Measurements from ENCODE around the gene C11orf24. TPM values are rescaled to one million over a fixed set of nuclear protein-coding genes. Genes with fewer than 3 reads are reported as not detected.

C11orf24 gene
- total and polyA plus RNA-seq, 2 of the 8 experiments (the other 6 are each of a cell fraction or from before 2014, with no cell fraction given) = 45.4 to 51.7 TPM

- no peak for TF ChIP-seq MAX (IDR thresholded peaks at IDR 0.05)
- TF ChIP-seq GABPA (IDR thresholded peaks at IDR 0.05; ENCODE audit: borderline replicate concordance, insufficient read depth, low read length) = no peak
- no peak for TF ChIP-seq CHD1 (IDR thresholded peaks at IDR 0.05; ENCODE audit: low read depth, low read length)
- no peak for TF ChIP-seq POLR2AphosphoS5 (IDR thresholded peaks at IDR 0.05; ENCODE audit: low read depth, low read length)
- no peak for TF ChIP-seq CBX5 (IDR thresholded peaks at IDR 0.05; ENCODE audit: low read depth, low read length)
- no peak for TF ChIP-seq ATF2 (IDR thresholded peaks at IDR 0.05; ENCODE audit: low read length)
- no peak for TF ChIP-seq SP2 (IDR thresholded peaks at IDR 0.05; ENCODE audit: low read length)
- no peak for TF ChIP-seq POU5F1 (IDR thresholded peaks at IDR 0.05; ENCODE audit: low read depth, low read length)
Measured at GRCh38 chr11:68289456-68289855, 17.7 kb upstream of the C11orf24 start (continued).
